Fibroblast of villous mesenchyme (primary cell): ENCODE measurements around the gene GM2A. TPM values are rescaled to one million over a fixed set of nuclear protein-coding genes. Genes with fewer than 3 reads are reported as not detected.
A peak's percentile ranks its signal among the peaks of the same experiment; 100 is the strongest.

Experiments used
- DNase-seq: peaks from one replicate; pipeline ENCODE4 v3.0.0-alpha.2; 2010; ENCODE audit warnings: low read depth
- H3K4me3 ChIP-seq: 2 replicates; pipeline ENCODE4 v1.5.1; 2011; ENCODE audit warnings: low read depth, mild to moderate bottlenecking, low read length
- CTCF ChIP-seq: IDR thresholded peaks from 2 replicates; pipeline ENCODE4 v1.5.1; 2012; ENCODE audit warnings: low read depth, mild to moderate bottlenecking, low read length; ENCODE audit not compliant: insufficient read depth
- total RNA-seq: library from RNA; depleted of rRNA; stranded (reverse); fragments of >200 nt; gene quantifications from 2 replicates; pipeline ENCODE4 v1.2.3, GENCODE V29; 2012

Gene GM2A
- total RNA-seq, 1 donor = 28.1 TPM

GRCh38 chr5:151214614-151215545 is 38.1 kb upstream of the GM2A start:
- no peak for TF ChIP-seq CTCF
- H3K4me3 ChIP-seq = no peak overlapping the region
- peak; percentile 52 for DNase-seq

- no peak for DNase-seq
- H3K4me3 ChIP-seq = no peak overlapping the region
- no peak for TF ChIP-seq CTCF
Measured at GRCh38 chr5:151215546-151215880, 37.5 kb upstream of the GM2A start.

- TF ChIP-seq CTCF = no peak
- no peak for DNase-seq
Measured at GRCh38 chr5:151216781-151217180, 36.2 kb upstream of the GM2A start.

GRCh38 chr5:151218177-151218576 is 34.8 kb upstream of the GM2A start:
- no peak for DNase-seq
- H3K4me3 ChIP-seq = no peak overlapping the region
- no peak for TF ChIP-seq CTCF

More at GRCh38 chr5:151216781-151217180, 36.2 kb upstream of the GM2A start:
- no peak overlapping the region for H3K4me3 ChIP-seq

GRCh38 chr5:151219138-151219537 is 33.8 kb upstream of the GM2A start:
- TF ChIP-seq CTCF = no peak
- DNase-seq = no peak
- H3K4me3 ChIP-seq = no peak overlapping the region

GRCh38 chr5:151219789-151220188 is 33.2 kb upstream of the GM2A start:
- H3K4me3 ChIP-seq = no peak overlapping the region
- DNase-seq = no peak
- TF ChIP-seq CTCF = peak; percentile 24

GRCh38 chr5:151221574-151221973 is 31.4 kb upstream of the GM2A start:
- DNase-seq = no peak
- no peak for TF ChIP-seq CTCF
- H3K4me3 ChIP-seq = no peak overlapping the region
